HG02642 (cell line): ENCODE measurements around the gene AMPD1.

Experiments
- ATAC-seq: cut with Tn5 transposase; IDR thresholded peaks from one replicate; pipeline ENCODE4 v1.9.1; 2021; ENCODE audit warnings: mild to moderate bottlenecking; ENCODE audit not compliant: unreplicated experiment, poor library complexity

The AMPD1 gene

GRCh38 chr1:114701931-114702330 lies 6.6 kb upstream of the AMPD1 start:
- no peak for ATAC-seq

- no peak for ATAC-seq
Measured at GRCh38 chr1:114700036-114700600, 4.8 kb upstream of the AMPD1 start.

DNA sequence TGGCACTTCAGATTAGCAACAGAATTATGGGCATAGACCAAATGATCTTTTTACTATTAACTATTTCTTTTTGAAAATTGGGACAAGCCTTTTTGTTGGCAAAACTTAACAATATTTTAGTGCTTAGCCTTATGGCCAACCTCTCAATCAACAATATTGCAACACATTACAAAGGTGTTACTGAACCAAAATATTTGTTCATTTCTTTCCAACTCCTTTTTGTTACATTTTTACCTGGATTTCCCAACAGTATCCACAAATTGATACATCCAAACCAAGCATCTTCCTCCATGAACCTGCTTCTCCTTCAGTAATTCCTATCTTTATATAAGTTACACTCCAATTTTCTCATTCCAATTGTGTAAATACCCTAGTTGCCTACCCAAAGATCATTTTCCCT lies 1.5 kb upstream of the AMPD1 start:
- no peak for ATAC-seq

DNA sequence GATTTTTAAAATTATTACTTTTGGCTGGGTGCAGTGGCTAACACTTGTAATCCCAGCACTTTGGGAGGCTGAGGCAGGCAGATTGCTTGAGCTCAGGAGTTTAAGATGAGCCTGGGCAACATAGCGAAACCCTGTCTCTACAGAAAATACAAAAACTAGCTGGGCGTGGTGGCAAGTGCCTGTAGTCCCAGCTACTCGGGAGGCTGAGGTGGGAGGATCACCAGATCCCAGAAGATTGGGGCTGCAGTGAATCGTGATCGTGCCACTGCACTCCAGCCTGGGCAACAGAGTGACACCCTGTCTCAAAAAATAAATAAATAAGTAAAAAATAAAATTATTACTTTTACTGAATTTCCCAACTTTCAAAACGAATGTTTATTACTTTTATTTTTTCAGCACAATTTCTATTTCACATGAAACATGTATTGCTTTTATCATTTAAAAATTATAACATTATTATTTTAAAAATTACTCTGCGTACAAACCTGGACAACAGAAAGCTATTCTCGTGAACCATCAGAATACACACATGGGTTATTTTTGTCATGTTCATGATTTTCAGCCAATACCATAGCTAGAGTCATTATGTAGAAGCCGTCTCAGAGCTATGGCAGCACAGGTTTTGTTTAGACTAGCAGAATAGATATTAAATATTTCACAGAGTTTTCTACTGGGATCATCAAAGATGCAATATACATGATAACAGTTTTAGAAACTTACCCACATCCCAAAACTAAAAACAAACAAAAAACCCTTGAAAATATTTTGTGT lies 621 bp downstream of the AMPD1 start:
- ATAC-seq, result no peak

DNA sequence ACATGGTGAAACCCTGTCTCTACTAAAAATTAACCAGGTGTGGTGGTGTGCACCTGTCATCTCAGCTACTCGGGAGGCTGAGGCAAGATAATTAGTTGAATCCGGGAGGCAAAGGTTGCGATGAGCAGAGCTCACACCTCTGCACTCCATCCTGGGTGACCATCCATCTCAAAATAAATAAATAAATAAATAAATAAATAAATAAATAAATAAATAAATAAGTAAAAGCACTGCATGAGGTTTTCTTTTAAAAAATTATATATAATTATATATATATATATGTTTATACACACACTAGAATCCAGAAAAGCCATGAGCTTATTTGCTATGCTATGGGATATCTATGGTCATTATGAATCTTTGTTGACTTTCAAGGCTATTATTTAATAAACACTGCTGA lies 2.4 kb downstream of the AMPD1 start:
- no peak for ATAC-seq

DNA sequence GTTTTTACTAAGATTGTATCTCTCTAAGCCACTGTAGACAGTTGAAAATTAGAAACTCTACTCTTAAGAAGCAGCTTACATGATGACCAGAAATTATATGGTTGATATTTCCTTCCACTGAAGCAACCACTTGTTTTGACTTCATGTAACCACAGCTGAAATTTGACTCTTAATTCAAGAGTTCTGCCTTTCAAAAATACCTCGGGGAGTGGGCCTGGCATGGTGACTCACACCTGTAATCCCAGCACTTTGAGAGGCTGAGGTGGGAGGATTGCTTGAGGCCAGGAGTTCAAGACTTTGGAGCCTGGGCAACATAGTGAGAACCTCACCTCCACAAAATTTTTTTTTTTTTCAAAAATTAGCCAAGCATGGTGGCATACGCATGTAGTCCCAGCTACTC lies 4.3 kb downstream of the AMPD1 start:
- ATAC-seq, result no peak

DNA sequence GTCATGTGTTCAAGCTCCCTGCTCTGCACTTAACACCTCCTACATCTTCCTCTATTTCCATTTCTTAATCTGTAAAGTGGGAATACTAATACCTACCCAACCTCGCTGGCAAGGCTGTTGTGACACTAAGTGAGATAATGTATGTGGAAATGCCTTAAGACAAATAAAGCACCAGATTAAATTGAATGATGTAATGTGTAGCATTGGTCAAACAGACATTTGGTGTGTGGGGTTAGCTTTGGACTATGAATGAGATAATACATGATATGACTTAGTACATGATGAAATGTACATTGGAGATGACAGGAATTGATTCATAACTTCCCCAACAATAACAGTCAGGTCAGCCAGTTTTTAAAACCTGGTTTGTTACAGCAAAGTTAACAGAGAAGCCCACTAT lies 5.2 kb downstream of the AMPD1 start:
- no peak for ATAC-seq

DNA sequence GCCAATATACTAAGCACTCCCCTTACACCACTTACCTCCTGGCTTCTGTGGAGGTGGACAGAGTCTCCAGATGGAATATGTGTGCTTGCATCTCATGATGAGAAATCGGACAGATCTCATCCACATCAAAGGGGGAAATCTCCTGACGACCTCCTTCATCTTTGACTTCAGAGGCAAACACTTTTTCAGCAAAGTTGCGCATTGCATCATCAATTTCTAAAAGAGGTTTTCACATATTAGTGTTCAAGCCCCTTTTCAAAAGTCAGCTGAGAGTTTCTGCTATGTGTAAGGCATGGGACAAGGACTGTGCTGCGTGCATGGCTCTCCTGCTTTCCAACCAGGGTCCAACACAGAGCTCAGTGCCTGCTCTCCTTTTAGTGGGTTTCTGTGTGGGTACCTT lies 6.8 kb downstream of the AMPD1 start:
- ATAC-seq, result no peak

- no peak for ATAC-seq
Measured at GRCh38 chr1:114685851-114686250, 9.5 kb downstream of the AMPD1 start.

- ATAC-seq, result no peak
Measured at GRCh38 chr1:114677691-114678090, 17.7 kb downstream of the AMPD1 start.

DNA sequence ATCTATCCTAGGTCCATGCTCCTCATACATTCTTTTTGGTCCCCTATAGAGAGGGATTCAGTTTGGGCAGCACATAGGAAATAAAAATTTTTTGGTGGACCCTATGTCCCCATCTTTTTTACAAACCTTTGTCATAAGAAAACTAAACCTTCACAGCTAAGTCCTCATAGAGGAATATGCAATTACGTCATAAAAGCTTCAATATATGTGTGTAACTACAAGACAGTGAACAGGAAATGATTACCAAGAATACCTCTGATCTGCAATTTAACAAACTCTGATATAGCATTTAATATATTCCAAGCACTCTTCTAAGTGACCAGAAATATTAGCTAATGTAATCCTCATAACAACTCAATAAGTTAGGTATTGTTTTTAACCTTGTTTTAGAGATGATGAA lies 19.2 kb downstream of the AMPD1 start:
- no peak for ATAC-seq

GRCh38 chr1:114671939-114672275 lies 23.4 kb downstream of the AMPD1 start:
- ATAC-seq, result no peak

- no peak for ATAC-seq
Measured at GRCh38 chr1:114671011-114671938, 24.1 kb downstream of the AMPD1 start.

GRCh38 chr1:114670083-114671010 lies 25.0 kb downstream of the AMPD1 start:
- peak; percentile 99 for ATAC-seq

DNA sequence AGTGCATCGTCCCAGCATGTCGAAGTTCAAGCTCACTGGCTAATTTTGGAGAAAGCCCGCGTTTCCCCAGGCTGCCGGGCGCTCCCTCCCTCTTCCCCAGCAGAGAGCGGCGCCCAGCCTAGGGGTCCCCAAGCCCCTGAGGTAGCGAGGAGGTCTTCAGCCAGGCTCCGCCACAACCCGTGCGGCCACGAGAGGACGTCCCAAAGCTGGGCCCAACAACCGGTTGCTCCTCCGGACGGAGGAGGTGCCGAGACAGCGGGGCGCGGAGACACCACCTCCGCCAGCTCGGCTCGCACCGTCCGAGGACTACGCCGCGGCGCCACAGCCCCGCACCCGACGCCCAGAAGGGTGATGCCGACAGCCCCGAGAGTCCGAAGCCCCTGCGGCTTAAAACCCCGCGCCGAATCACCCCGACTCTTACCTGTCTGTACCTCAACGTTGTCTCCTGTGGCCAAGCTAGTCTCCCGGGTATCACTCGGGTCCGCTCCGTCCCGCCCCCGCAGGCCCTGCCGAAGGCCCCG lies 25.7 kb downstream of the AMPD1 start, which contains the start of gene DENND2C:
DENND2C (minus strand) TSS at position 488 of the 521 bp plus-strand sequence. CDS start 44,065 bp downstream, outside the sequence.
- peak; percentile 70 for ATAC-seq

- ATAC-seq, result no peak
Measured at GRCh38 chr1:114668784-114669561, 26.4 kb downstream of the AMPD1 start.

- ATAC-seq, result no peak
Measured at GRCh38 chr1:114668373-114668772, 27.0 kb downstream of the AMPD1 start.

- ATAC-seq, result no peak
Measured at GRCh38 chr1:114666954-114667353, 28.4 kb downstream of the AMPD1 start.

- ATAC-seq, result no peak
Measured at GRCh38 chr1:114660238-114660637, 35.1 kb downstream of the AMPD1 start.
